HG03175 (cell line): ENCODE measurements around the gene EEF1AKMT3.
"Not testable (repeated sequence)": the region's sequence is repeated elsewhere in the genome, so short reads cannot be mapped to it uniquely, and the experiment has no call there.

ENCODE experiments used
- ATAC-seq: cut with Tn5 transposase; IDR thresholded peaks from one replicate; pipeline ENCODE4 v1.9.1; 2021; ENCODE audit warnings: mild to moderate bottlenecking, moderate library complexity; ENCODE audit not compliant: unreplicated experiment

EEF1AKMT3 gene

GRCh38 chr12:57764662-57765002 lies 7.8 kb upstream of the EEF1AKMT3 start:
- ATAC-seq = no peak

- peak; percentile 61 for ATAC-seq
Observed at GRCh38 chr12:57765003-57765697, 7.3 kb upstream of the EEF1AKMT3 start.

GRCh38 chr12:57765698-57766463 lies 6.5 kb upstream of the EEF1AKMT3 start:
- no peak for ATAC-seq

- no peak for ATAC-seq
Observed at GRCh38 chr12:57766464-57767304, 5.7 kb upstream of the EEF1AKMT3 start, which contains the start of gene CYP27B1. Gene CYP27B1, minus strand, starts transcription at chr12:57767078. Its CDS starts 37 bp downstream, at chr12:57767041.

GRCh38 chr12:57767305-57767698 lies 5.1 kb upstream of the EEF1AKMT3 start:
- no peak for ATAC-seq

GRCh38 chr12:57767876-57768275 lies 4.5 kb upstream of the EEF1AKMT3 start:
- no peak for ATAC-seq

- no peak for ATAC-seq
Observed at GRCh38 chr12:57769594-57769993, 2.8 kb upstream of the EEF1AKMT3 start.

GRCh38 chr12:57770734-57771133 lies 1.7 kb upstream of the EEF1AKMT3 start:
- no peak for ATAC-seq

DNA sequence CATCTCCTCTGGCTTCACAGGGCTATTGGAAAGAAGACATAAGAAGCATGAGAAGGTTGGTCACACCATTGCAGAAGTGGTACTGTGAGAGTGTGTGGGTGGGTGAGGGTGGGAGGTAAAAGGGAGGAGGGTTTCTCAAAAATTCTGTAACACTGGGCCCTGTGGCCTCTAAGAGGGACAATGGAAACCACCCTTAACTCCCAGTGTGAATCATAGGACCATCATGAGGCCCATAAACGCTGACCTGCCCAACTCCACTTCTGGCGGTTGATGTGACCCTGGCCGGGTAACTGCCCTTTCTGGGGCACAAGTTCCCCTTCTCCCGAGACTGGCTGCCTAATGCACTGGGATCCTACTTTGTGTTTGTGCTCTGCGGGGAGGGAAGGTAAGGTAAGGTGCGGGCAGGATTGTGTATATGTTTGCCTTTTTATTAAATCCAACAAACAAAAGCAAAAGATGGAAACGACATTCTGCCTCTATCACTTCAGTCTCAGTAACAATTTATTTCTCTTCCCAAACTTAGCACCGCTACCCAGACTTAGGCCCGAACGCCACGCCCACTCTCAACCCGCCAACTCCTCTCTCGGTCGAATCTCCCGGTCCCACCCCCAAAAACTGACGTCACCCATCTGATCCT lies 1.1 kb upstream of the EEF1AKMT3 start:
- ATAC-seq = peak; percentile 75

- ATAC-seq = peak; percentile 83
Observed at GRCh38 chr12:57771873-57772428, 463 bp upstream of the EEF1AKMT3 start, which contains the start of gene METTL1. Gene METTL1, minus strand, starts transcription at chr12:57772105. Its CDS starts 22 bp downstream, at chr12:57772083.

DNA sequence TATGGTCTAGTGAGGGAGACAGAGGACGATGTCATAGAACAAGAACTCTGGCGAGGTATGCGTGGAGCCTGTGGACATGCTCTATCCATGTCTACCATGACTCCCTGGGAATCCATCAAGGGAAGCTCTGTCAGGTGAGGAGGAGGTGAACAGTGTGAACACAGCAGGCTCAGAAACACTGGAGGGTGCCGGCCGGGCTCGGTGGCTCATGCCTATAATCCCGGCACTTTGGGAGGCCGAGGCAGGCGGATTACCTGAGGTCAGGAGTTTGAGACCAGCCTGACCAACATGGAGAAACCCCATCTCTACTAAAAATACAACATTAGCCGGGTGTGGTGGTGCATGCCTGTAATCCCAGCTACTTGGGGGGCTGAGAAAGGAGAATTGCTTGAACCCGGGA lies 2.2 kb downstream of the EEF1AKMT3 start:
- not testable (repeated sequence) for ATAC-seq

- ATAC-seq = no peak
Observed at GRCh38 chr12:57775044-57775443, 2.6 kb downstream of the EEF1AKMT3 start.

DNA sequence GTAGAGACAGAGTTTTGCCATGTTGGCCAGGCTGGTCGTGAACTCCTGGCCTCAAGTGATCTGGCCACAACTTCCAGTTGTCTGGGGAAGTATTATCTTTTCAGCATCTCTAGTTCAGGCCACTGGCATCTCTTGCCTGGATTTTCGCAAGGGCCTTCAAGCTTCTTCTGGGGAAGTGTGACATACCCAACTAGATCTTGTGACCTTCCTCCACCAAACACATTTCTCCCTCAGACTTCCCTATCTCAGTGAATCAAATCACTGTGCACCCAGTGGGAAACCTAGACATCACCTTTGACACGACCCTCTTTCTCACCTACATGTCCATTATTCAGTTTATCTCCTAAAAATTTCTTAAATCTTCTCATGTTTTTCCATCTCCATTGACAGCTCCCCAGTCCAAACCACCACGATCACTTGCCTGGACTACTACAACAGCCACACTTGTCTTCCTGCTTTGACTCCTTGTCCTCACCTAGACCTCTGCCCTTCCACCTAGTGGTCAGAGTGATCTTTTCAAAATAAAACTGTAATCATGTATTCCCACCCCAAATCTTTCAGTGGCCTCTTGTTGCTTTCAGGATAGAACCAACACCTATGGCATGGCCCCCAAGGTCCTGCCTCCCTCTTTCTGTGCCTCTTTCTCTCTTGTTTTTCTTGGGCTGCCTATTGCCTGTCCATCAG lies 3.3 kb downstream of the EEF1AKMT3 start:
- no peak for ATAC-seq

DNA sequence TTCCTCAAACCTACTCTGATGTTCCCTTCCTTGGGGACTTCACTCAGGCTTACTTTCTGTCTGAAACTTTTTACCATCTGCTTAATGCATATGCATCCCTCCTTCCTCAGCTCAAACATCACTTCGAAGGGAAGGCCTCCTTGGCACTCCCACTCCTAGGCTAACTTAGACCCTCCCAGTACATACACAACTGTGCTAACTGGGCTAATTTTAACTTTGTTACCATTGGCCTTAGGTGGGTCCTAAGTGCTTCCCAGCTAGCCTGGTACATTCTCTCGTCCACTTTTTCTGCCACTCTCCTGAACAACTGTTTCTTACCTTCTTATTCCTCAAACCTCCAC lies 3.8 kb downstream of the EEF1AKMT3 start:
- no peak for ATAC-seq

- no peak for ATAC-seq
Observed at GRCh38 chr12:57777367-57777766, 5.0 kb downstream of the EEF1AKMT3 start.

- no peak for ATAC-seq
Observed at GRCh38 chr12:57777911-57778310, 5.5 kb downstream of the EEF1AKMT3 start.

- ATAC-seq = no peak
Observed at GRCh38 chr12:57779736-57780135, 7.3 kb downstream of the EEF1AKMT3 start.

- ATAC-seq = no peak
Observed at GRCh38 chr12:57780284-57780897, 8.0 kb downstream of the EEF1AKMT3 start.

GRCh38 chr12:57781244-57781643 lies 8.8 kb downstream of the EEF1AKMT3 start:
- ATAC-seq = no peak

- no peak for ATAC-seq
Observed at GRCh38 chr12:57781801-57782200, 9.4 kb downstream of the EEF1AKMT3 start.
